GM12878 (cell line): ENCODE data around the gene HEPACAM. TPM values are rescaled to one million over a fixed set of nuclear protein-coding genes. Genes with fewer than 3 reads are reported as not detected.

Experiments
- ATAC-seq: fragments of 200-7000 bp; cut with Tn5 transposase; 3 replicates; pipeline ENCODE4 v1.9.1; 2020; ENCODE audit warnings: mild to moderate bottlenecking, moderate library complexity
- BruUV-seq: library from RNA; stranded (reverse); fragments of 400-500 nt; replicated peaks from 2 replicates; lab custom pipeline; 2021; lab: Mats Ljungman, UMichigan
- CTCF ChIA-PET: fragments of 300-600 bp; sonication (Branson Sonifier 250); formaldehyde crosslinking; extraction: SDS; loops from one replicate; lab custom pipeline; 2021; ENCODE audit warnings: inconsistent platforms; lab: Yijun Ruan, JAX
- POLR2A ChIA-PET: fragments of 350-600 bp; formaldehyde crosslinking; extraction: SDS; loops from one replicate; lab custom pipeline; 2021; ENCODE audit warnings: inconsistent platforms; lab: Charles Lee
- RAD21 ChIA-PET: fragments of 300-600 bp; sonication (Branson Sonifier 250); formaldehyde crosslinking; loops from one replicate; lab custom pipeline; 2023; ENCODE audit warnings: antibody characterized with exemption; ENCODE audit not compliant: unreplicated experiment; lab: Charles Lee
- SMC1A ChIA-PET: fragments of 300-600 bp; sonication (Branson Sonifier 250); formaldehyde crosslinking; loops from one replicate; lab custom pipeline; 2023; ENCODE audit not compliant: unreplicated experiment, uncharacterized antibody; lab: Charles Lee
- DNase-seq: peaks from one replicate; pipeline ENCODE4 v3.0.0-alpha.2; 2011; ENCODE audit warnings: low read depth, low spot score
- FAIRE-seq: peaks from 3 replicates; lab custom pipeline; 2011; peaks lifted over from hg19 to GRCh38; lab: Jason Lieb, UNC
- H2AFZ ChIP-seq: 2 replicates; pipeline ENCODE4 v1.6.0; 2011; ENCODE audit warnings: low read depth, low read length, control low read depth; ENCODE audit not compliant: control insufficient read depth
- H3K27ac ChIP-seq: 2 replicates; pipeline ENCODE4 v1.5.1; 2011; ENCODE audit warnings: control low read depth; ENCODE audit not compliant: control insufficient read depth, insufficient read depth
- H3K27me3 ChIP-seq, 2 experiments: replicated peaks in 1 of 2; 2 replicates each; pipeline versions ENCODE4 v1.6.0 to v1.6.1; 2011; ENCODE audit warnings: low read length in 1 of 2; ENCODE audit not compliant: control insufficient read depth in 2 of 2, insufficient read depth in 2 of 2
- H3K36me3 ChIP-seq, 2 experiments: 2 replicates each; pipeline ENCODE4 v1.5.1; 2011; ENCODE audit warnings: low read length in 1 of 2; ENCODE audit not compliant: control insufficient read depth in 2 of 2, insufficient read depth in 2 of 2
- H3K4me1 ChIP-seq: 2 replicates; pipeline ENCODE4 v1.6.1; 2011; ENCODE audit warnings: mild to moderate bottlenecking, low read length, moderate library complexity, mixed read lengths; ENCODE audit not compliant: control insufficient read depth, insufficient read depth
- H3K4me2 ChIP-seq: 2 replicates; pipeline ENCODE4 v1.6.0; 2011; ENCODE audit warnings: control low read depth; ENCODE audit not compliant: control insufficient read depth, insufficient read depth
- H3K4me3 ChIP-seq: fragments of 200-600 bp; sonication (generic); 2 replicates; pipeline ENCODE4 v1.5.1; 2016
- H3K79me2 ChIP-seq: 2 replicates; pipeline ENCODE4 v1.6.0; 2011; ENCODE audit warnings: low read length; ENCODE audit not compliant: control insufficient read depth, insufficient read depth
- H3K9ac ChIP-seq: 2 replicates; pipeline ENCODE4 v1.8.0; 2011; ENCODE audit warnings: low read length, control low read depth, mixed read lengths; ENCODE audit not compliant: control insufficient read depth, insufficient read depth
- H3K9me3 ChIP-seq: replicated peaks from 3 replicates; pipeline ENCODE4 v1.5.1; 2011; ENCODE audit warnings: mild to moderate bottlenecking, low read length; ENCODE audit not compliant: control insufficient read depth, insufficient read depth
- H4K20me1 ChIP-seq: 2 replicates; pipeline ENCODE4 v1.6.0; 2011; ENCODE audit not compliant: control insufficient read depth, insufficient read depth
- BCLAF1 ChIP-seq: fragments of 450-650 bp; IDR thresholded peaks from 2 replicates; pipeline ENCODE4 v1.6.1; 2017; ENCODE audit warnings: antibody characterized with exemption, mild to moderate bottlenecking, moderate library complexity
- LARP7 ChIP-seq: fragments of 450-650 bp; IDR thresholded peaks from 2 replicates; pipeline ENCODE4 v1.6.1; 2017; ENCODE audit warnings: mild to moderate bottlenecking
- NKRF ChIP-seq: fragments of 450-650 bp; conservative IDR thresholded peaks from 2 replicates; pipeline ENCODE4 v1.6.1; 2017; ENCODE audit warnings: mild to moderate bottlenecking, moderate library complexity
- POLR2AphosphoS2 ChIP-seq: IDR thresholded peaks from 2 replicates; pipeline ENCODE4 v1.6.1; 2011; ENCODE audit warnings: low read depth, mild to moderate bottlenecking, low read length, improper control_type of control experiment, moderate library complexity
- SIN3A ChIP-seq: IDR thresholded peaks from 2 replicates; pipeline ENCODE4 v1.6.1; 2012; ENCODE audit warnings: low read depth, low read length, improper control_type of control experiment
- WGBS: methylation state at CpG from one replicate; pipeline ENCODE4 v1.1.6; 2016; ENCODE audit warnings: low lambda C conversion rate; ENCODE audit not compliant: insufficient replicate concordance, insufficient coverage; ENCODE audit errors: missing lambda C conversion rate; 5-methylcytosine and 5-hydroxymethylcytosine counted together
- in situ Hi-C: fragments of 300-500 bp; cut with MboI; formaldehyde crosslinking; loops from 9 replicates; pipeline ENCODE4 v1.14.3; 2018; ENCODE audit warnings: mixed read lengths
- intact Hi-C: fragments of 100-400 bp; cut with micrococcal nuclease; formaldehyde crosslinking; loops from one replicate; pipeline ENCODE4 v1.14.2; 2022; ENCODE audit not compliant: unreplicated experiment
- polyA plus RNA-seq, 11 experiments: library from polyadenylated mRNA; depleted of rRNA in 4 of 11; unstranded in 6 of 11; stranded (reverse) in 5 of 11; fragments of >200 nt; fragmentation: Nextera tagmentation in 4 of 11; fragmentation: Illumina TruSeq in 1 of 11; extraction: Ambion mirVana in 4 of 11; extraction: Trizol in 1 of 11; gene quantifications; 1 replicate in 1 of 11; 2 replicates in 10 of 11; pipeline versions ENCODE4 v1.2.1 to v1.2.3, GENCODE V29; 2011 to 2016; ENCODE audit warnings: inconsistent platforms in 2 of 11, missing spikeins in 2 of 11, low read depth in 1 of 11
- total RNA-seq, 4 experiments: library from RNA; depleted of rRNA in 3 of 4; stranded (reverse); fragments of >200 nt in 3 of 4; fragmentation: Illumina TruSeq in 1 of 4; extraction: Trizol in 1 of 4; gene quantifications; 2 replicates each; pipeline versions ENCODE4 v1.2.1 to v1.2.3, GENCODE V29; 2013 to 2021

HEPACAM gene
- total and polyA plus RNA-seq, 10 of the 15 experiments (the other 5 are each of a cell fraction or from before 2014, with no cell fraction given): 0.03 TPM; not detected in 9

- in situ Hi-C loops (no loop called here), intact Hi-C loops (no loop called here)
- Histone ChIP-seq H3K4me1 (no peaks in the 10 kb centered on the region), H3K4me3 (no peak overlapping the region), H3K4me2 (no peak overlapping the region), H3K36me3 (no peaks in the 10 kb centered on the region), H3K27ac (no peak overlapping the region), H2AFZ (no peak overlapping the region), H4K20me1 (no peaks in the 10 kb centered on the region), H3K79me2 (no peaks in the 10 kb centered on the region), H3K27me3 (no peaks in the 10 kb centered on the region; a peak in 1 of 4 replicates), H3K9me3 (no peaks in the 10 kb centered on the region; the same call in 2 of the 3 replicates), H3K9ac (no peak overlapping the region)
- TF ChIP-seq SIN3A (no peak), LARP7 (no peak), BCLAF1 (no peak), POLR2AphosphoS2 (no peak), NKRF (no peak)
- CTCF ChIA-PET: interaction anchor here (0.6 to 1.5 kb wide), 3 partner anchors 11 to 830 kb away, joined by 3 to 4 read pairs (median 4); partner anchors contain the start of gene CCDC15
- SMC1A ChIA-PET: interaction anchor here (1.3 kb wide), 1 partner anchor 404 kb away, joined by 3 read pairs; no protein-coding TSS in a partner anchor
- DNase-seq: no peak
- BruUV-seq: no TSS peak
- no peak for FAIRE-seq
- WGBS: 28% methylated on average over 6 of the region's 6 CpGs
- RAD21 ChIA-PET: no interaction called here
- ATAC-seq: no peak
- POLR2A ChIA-PET: no interaction called here
Measured at GRCh38 chr11:124942466-124943253, 6.8 kb upstream of the HEPACAM start.
